OCI-LY7 (cell line): Measurements from ENCODE around the gene ZNF79.

Source experiments
- EZH2phosphoT487 ChIP-seq: fragments of 200-600 bp; sonication (generic); IDR thresholded peaks from 2 replicates; pipeline ENCODE4 v1.6.1; 2018; ENCODE audit warnings: low read depth, borderline replicate concordance, mild to moderate bottlenecking, mixed run types, antibody characterized with exemption, low read length, moderate library complexity, mixed read lengths
- TF ChIP-seq, protein P1 (sequence below): fragments of 200-600 bp; sonication (generic); conservative IDR thresholded peaks from 2 replicates; pipeline ENCODE4 v1.5.1; 2014; ENCODE audit warnings: mild to moderate bottlenecking, antibody characterized with exemption, low read length, moderate library complexity, mixed read lengths

DNA sequence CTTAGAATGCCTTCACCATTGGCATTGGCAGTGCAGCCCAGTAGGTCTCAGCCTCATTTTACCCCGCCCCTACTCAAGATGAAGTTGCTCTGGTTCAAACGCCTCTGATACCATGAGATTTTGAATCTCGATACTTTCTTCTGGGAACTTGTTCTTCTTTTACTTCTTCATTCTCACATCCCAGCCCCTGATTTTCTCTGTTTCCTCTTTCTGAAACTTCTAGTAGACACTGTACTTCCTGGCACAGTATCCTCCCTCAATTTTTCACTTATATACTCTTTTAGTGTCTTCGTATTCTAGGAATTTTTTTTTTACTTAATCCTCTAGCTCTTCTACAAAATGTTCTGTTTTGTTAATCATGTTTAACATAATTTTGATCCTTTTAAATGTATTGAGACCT lies 13.1 kb upstream of the ZNF79 start:
- TF ChIP-seq, protein P1, sequence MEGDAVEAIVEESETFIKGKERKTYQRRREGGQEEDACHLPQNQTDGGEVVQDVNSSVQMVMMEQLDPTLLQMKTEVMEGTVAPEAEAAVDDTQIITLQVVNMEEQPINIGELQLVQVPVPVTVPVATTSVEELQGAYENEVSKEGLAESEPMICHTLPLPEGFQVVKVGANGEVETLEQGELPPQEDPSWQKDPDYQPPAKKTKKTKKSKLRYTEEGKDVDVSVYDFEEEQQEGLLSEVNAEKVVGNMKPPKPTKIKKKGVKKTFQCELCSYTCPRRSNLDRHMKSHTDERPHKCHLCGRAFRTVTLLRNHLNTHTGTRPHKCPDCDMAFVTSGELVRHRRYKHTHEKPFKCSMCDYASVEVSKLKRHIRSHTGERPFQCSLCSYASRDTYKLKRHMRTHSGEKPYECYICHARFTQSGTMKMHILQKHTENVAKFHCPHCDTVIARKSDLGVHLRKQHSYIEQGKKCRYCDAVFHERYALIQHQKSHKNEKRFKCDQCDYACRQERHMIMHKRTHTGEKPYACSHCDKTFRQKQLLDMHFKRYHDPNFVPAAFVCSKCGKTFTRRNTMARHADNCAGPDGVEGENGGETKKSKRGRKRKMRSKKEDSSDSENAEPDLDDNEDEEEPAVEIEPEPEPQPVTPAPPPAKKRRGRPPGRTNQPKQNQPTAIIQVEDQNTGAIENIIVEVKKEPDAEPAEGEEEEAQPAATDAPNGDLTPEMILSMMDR, result no peak
- TF ChIP-seq EZH2phosphoT487, result no peak
